Dedifferentiated amniotic fluid mesenchymal stem cell (primary cell): ENCODE results near the gene RTP1.
A peak's percentile ranks its signal among the peaks of the same experiment; 100 is the strongest.

Experiments used
- DNase-seq: peaks from one replicate; pipeline ENCODE4 v3.0.0-alpha.2; 2016; ENCODE audit errors: extremely low spot score

RTP1 gene

GRCh38 chr3:187242435-187242834 is 45.1 kb downstream of the RTP1 start:
- DNase-seq = no peak

- no peak for DNase-seq
Measured at GRCh38 chr3:187242900-187243299, 45.6 kb downstream of the RTP1 start.

- peak; percentile 41 for DNase-seq
Measured at GRCh38 chr3:187243933-187244524, 46.7 kb downstream of the RTP1 start.

DNA sequence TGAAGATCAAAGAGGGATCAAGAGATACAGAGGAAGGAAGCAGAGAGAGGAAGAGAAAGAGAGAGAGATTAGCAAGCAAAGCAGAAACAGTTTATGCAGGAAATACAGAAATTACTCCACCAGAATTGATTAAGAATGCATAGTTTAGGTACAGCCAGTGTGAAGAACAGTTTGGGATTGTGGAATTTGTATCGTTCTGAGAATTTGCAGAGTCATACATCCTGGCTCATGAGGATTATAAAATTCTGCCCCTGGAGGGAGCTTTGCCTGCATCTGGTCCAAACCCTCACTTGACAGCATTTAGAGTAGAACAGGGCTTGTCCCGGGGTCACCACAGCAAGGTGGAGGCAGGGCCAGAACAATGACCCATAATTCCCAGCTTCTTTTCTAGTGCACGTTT is 50.1 kb downstream of the RTP1 start:
- no peak for DNase-seq
